Measurements from ENCODE around the gene RSPO3.
"Not testable (repeated sequence)": the region's sequence is repeated elsewhere in the genome, so short reads cannot be mapped to it uniquely, and the experiment has no call there.

The RSPO3 gene

DNA sequence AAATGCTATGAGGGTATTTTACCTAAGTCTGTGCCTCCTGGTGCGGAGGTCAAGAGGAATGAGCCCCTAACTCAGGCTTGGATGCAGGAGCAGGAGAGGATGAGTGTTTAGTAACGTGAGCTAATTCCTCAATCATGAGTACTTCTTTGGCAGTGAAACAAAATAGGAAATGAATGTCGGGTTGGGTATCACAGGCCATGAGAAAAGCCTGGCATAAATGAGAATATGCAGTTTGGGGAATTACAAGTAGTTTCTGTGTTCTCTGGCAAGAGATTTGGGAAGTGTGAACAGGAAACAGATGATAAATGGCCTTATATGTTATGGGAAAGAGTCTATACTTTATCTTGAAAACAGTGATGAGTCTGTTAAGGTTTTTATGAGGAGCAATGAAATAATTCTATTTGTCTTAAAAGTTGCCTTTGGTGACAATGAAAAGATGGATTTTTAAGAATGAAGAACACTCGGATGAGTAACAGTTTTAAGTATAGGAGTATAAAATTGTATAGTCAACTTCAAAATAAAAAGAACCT lies 89.2 kb downstream of the RSPO3 start:
- H3K4me3 ChIP-seq (ENCODE audit: low read depth, low read length): no peak overlapping the region
- TF ChIP-seq CTCF (IDR thresholded peaks at IDR 0.05; ENCODE audit: low read depth, low read length): no peak

- no peak for TF ChIP-seq CTCF (IDR thresholded peaks at IDR 0.05; ENCODE audit: low read depth, low read length)
- no peak overlapping the region for H3K4me3 ChIP-seq (ENCODE audit: low read depth, low read length)
These were observed 92.3 kb downstream of the RSPO3 start for GRCh38 chr6:127210725-127211124.

DNA sequence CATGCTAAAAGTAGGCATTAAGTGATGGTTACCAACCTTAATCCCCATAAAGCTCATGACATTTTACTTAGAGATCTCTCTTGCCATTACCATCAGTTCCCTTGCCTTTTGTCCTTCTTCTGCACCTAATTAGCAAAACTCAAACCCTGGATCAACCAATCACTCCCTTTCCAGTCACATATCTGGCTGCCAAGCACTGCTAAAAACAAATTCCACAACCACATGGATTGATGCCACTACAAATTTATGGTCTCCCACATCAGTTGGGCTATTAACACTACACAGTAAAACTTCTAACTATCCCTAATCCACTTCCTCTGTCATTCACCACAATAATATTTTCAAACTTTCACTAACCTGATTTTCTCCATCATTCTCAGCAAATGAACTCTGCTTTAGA lies 93.9 kb downstream of the RSPO3 start:
- no peak for TF ChIP-seq CTCF (IDR thresholded peaks at IDR 0.05; ENCODE audit: low read depth, low read length)
- no peak overlapping the region for H3K4me3 ChIP-seq (ENCODE audit: low read depth, low read length)

GRCh38 chr6:127214032-127214431 lies 95.6 kb downstream of the RSPO3 start:
- H3K4me3 ChIP-seq (ENCODE audit: low read depth, low read length): not testable (repeated sequence)

DNA sequence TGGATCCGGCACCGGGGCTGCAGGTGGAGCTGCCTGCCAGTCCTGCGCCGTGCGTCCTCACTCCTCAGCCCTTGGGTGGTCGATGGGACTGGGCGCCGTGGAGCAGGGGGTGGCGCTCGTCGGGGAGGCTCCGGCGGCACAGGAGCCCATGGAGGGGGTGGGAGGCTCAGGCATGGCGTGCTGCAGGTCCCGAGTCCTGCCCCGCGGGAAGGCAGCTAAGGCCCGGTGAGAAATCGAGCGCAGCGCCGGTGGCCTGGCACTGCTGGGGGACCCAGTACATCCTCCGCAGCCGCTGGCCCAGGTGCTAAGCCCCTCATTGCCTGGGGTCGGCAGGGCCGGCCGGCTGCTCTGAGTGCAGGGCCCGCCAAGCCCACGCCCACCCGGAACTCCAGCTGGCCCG lies 96.1 kb downstream of the RSPO3 start:
- not testable (repeated sequence) for H3K4me3 ChIP-seq (ENCODE audit: low read depth, low read length)

- no peak for TF ChIP-seq CTCF (IDR thresholded peaks at IDR 0.05; ENCODE audit: low read depth, low read length)
- H3K4me3 ChIP-seq (ENCODE audit: low read depth, low read length): no peak overlapping the region
These were observed 97.5 kb downstream of the RSPO3 start for GRCh38 chr6:127215931-127216330.

GRCh38 chr6:127216810-127217789 lies 98.6 kb downstream of the RSPO3 start:
- no peak for TF ChIP-seq CTCF (IDR thresholded peaks at IDR 0.05; ENCODE audit: low read depth, low read length)

DNA sequence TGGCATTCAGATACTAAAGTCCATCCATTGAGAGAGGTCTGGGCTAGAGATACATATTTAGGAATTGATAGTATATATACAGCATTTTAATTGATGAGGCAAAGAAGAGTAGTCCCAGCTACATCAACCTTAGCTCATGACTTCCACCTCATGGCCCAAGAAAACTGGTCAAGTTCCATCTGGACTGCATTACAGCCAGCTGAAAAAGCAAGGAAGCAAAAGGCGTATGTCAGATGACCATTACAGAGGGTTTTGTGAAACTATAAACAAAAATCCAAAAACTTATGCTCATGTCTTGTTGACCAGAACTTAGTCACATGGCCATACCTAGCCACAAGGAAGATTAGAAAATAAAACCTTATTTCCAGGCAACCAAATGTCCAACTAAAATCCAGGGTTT lies 101.4 kb downstream of the RSPO3 start:
- no peak overlapping the region for H3K4me3 ChIP-seq (ENCODE audit: low read depth, low read length)
- TF ChIP-seq CTCF (IDR thresholded peaks at IDR 0.05; ENCODE audit: low read depth, low read length): no peak

More at GRCh38 chr6:127216810-127217789, 98.6 kb downstream of the RSPO3 start:
- H3K4me3 ChIP-seq (ENCODE audit: low read depth, low read length): no peak overlapping the region

All from WI38 (cell line).